K562 (cell line): ENCODE measurements around the gene ZNF474. TPM values are rescaled to one million over a fixed set of nuclear protein-coding genes. Genes with fewer than 3 reads are reported as not detected.

Experiments
- CLOCK ChIP-seq: fragments of 250-450 bp; sonication (Bioruptor Pico); IDR thresholded peaks from 2 replicates; pipeline ENCODE4 v1.4.0; 2020; ENCODE audit warnings: mild to moderate bottlenecking, moderate library complexity, borderline replicate concordance
- FOXJ3 ChIP-seq: sonication (generic); formaldehyde crosslinking; IDR thresholded peaks from 2 replicates; pipeline ENCODE4 v1.4.0; 2020; ENCODE audit warnings: mild to moderate bottlenecking, missing genetic modification reagents
- MYBL2 ChIP-seq, 2 experiments: fragments of 450-650 bp in 1 of 2; sonication (generic) in 1 of 2; formaldehyde crosslinking in 1 of 2; IDR thresholded peaks; 2 replicates each; pipeline versions ENCODE4 v1.6.1 to v1.8.1; 2017 to 2022; ENCODE audit warnings: borderline replicate concordance in 1 of 2, inconsistent platforms in 1 of 2, low read depth in 1 of 2, mild to moderate bottlenecking in 1 of 2, missing genetic modification reagents in 1 of 2, moderate library complexity in 1 of 2
- PTRF ChIP-seq: fragments of 450-650 bp; IDR thresholded peaks from 2 replicates; pipeline ENCODE4 v1.6.1; 2016; ENCODE audit warnings: mild to moderate bottlenecking, missing genetic modification characterization, missing compliant biosample characterization
- RNF2 ChIP-seq: sonication (generic); IDR thresholded peaks from 2 replicates; pipeline ENCODE4 v1.6.1; 2016
- ZNF121 ChIP-seq: sonication (generic); formaldehyde crosslinking; conservative IDR thresholded peaks from 2 replicates; pipeline ENCODE4 v1.8.0; 2022; ENCODE audit warnings: missing genetic modification reagents
- polyA plus RNA-seq, 8 experiments: library from polyadenylated mRNA; depleted of rRNA in 4 of 8; stranded (reverse) in 5 of 8; unstranded in 3 of 8; fragments of >200 nt; fragmentation: Nextera tagmentation in 2 of 8; fragmentation: Illumina TruSeq in 1 of 8; extraction: Ambion mirVana in 2 of 8; extraction: Trizol in 1 of 8; gene quantifications; 2 replicates each; pipeline versions ENCODE4 v1.2.1 to v1.2.3, GENCODE V29; 2011 to 2014; ENCODE audit warnings: inconsistent platforms in 1 of 8, missing spikeins in 1 of 8
- total RNA-seq, 7 experiments: library from RNA; depleted of rRNA in 6 of 7; stranded (reverse); fragments of >200 nt in 6 of 7; fragmentation: Illumina TruSeq in 2 of 7; extraction: Trizol in 2 of 7; gene quantifications; 2 replicates each; pipeline versions ENCODE4 v1.2.1 to v1.2.3, GENCODE V29; 2011 to 2021; ENCODE audit warnings: low replicate concordance in 1 of 7
- TF ChIP-seq, protein P1 (sequence below): sonication (generic); formaldehyde crosslinking; IDR thresholded peaks from 2 replicates; pipeline ENCODE4 v1.8.1; 2023; ENCODE audit warnings: mild to moderate bottlenecking, missing genetic modification reagents
- TF ChIP-seq, protein P2 (sequence below): fragments of 450-650 bp; IDR thresholded peaks from 2 replicates; pipeline ENCODE4 v1.7.1; 2018; ENCODE audit warnings: mild to moderate bottlenecking, low read depth; ENCODE audit not compliant: partially characterized antibody
- TF ChIP-seq, protein P3 (sequence below), 2 experiments: fragments of 450-650 bp; IDR thresholded peaks; 2 replicates each; pipeline ENCODE4 v1.6.1; 2016; ENCODE audit warnings: mild to moderate bottlenecking in 2 of 2, borderline replicate concordance in 1 of 2, low read depth in 1 of 2, moderate library complexity in 1 of 2

ZNF474 gene
- total and polyA plus RNA-seq, 9 of the 15 experiments (the other 6 are each of a cell fraction or from before 2014, with no cell fraction given), result 0.16 to 0.62 (median 0.39) TPM

- TF ChIP-seq, protein P1, sequence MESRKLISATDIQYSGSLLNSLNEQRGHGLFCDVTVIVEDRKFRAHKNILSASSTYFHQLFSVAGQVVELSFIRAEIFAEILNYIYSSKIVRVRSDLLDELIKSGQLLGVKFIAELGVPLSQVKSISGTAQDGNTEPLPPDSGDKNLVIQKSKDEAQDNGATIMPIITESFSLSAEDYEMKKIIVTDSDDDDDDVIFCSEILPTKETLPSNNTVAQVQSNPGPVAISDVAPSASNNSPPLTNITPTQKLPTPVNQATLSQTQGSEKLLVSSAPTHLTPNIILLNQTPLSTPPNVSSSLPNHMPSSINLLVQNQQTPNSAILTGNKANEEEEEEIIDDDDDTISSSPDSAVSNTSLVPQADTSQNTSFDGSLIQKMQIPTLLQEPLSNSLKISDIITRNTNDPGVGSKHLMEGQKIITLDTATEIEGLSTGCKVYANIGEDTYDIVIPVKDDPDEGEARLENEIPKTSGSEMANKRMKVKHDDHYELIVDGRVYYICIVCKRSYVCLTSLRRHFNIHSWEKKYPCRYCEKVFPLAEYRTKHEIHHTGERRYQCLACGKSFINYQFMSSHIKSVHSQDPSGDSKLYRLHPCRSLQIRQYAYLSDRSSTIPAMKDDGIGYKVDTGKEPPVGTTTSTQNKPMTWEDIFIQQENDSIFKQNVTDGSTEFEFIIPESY (CRISPR knock-in tag), result 0 out of 2 replicates have a peak, but pooled peaks have one; percentile 8
- no peak for TF ChIP-seq ZNF121 (CRISPR knock-in tag)
- peak; percentile 79; the same call in 1 of the 2 replicates for TF ChIP-seq RNF2
- peak; percentile 94 for TF ChIP-seq MYBL2 (IDR thresholded peaks at IDR 0.05; ENCODE audit: low read depth)
- TF ChIP-seq MYBL2 (CRISPR knock-in tag; IDR thresholded peaks at IDR 0.05; ENCODE audit: borderline replicate concordance), result no peak
- TF ChIP-seq FOXJ3 (CRISPR knock-in tag), result no peak
- TF ChIP-seq, protein P2, sequence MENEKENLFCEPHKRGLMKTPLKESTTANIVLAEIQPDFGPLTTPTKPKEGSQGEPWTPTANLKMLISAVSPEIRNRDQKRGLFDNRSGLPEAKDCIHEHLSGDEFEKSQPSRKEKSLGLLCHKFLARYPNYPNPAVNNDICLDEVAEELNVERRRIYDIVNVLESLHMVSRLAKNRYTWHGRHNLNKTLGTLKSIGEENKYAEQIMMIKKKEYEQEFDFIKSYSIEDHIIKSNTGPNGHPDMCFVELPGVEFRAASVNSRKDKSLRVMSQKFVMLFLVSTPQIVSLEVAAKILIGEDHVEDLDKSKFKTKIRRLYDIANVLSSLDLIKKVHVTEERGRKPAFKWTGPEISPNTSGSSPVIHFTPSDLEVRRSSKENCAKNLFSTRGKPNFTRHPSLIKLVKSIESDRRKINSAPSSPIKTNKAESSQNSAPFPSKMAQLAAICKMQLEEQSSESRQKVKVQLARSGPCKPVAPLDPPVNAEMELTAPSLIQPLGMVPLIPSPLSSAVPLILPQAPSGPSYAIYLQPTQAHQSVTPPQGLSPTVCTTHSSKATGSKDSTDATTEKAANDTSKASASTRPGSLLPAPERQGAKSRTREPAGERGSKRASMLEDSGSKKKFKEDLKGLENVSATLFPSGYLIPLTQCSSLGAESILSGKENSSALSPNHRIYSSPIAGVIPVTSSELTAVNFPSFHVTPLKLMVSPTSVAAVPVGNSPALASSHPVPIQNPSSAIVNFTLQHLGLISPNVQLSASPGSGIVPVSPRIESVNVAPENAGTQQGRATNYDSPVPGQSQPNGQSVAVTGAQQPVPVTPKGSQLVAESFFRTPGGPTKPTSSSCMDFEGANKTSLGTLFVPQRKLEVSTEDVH, result peak; percentile 98
- TF ChIP-seq, protein P3, sequence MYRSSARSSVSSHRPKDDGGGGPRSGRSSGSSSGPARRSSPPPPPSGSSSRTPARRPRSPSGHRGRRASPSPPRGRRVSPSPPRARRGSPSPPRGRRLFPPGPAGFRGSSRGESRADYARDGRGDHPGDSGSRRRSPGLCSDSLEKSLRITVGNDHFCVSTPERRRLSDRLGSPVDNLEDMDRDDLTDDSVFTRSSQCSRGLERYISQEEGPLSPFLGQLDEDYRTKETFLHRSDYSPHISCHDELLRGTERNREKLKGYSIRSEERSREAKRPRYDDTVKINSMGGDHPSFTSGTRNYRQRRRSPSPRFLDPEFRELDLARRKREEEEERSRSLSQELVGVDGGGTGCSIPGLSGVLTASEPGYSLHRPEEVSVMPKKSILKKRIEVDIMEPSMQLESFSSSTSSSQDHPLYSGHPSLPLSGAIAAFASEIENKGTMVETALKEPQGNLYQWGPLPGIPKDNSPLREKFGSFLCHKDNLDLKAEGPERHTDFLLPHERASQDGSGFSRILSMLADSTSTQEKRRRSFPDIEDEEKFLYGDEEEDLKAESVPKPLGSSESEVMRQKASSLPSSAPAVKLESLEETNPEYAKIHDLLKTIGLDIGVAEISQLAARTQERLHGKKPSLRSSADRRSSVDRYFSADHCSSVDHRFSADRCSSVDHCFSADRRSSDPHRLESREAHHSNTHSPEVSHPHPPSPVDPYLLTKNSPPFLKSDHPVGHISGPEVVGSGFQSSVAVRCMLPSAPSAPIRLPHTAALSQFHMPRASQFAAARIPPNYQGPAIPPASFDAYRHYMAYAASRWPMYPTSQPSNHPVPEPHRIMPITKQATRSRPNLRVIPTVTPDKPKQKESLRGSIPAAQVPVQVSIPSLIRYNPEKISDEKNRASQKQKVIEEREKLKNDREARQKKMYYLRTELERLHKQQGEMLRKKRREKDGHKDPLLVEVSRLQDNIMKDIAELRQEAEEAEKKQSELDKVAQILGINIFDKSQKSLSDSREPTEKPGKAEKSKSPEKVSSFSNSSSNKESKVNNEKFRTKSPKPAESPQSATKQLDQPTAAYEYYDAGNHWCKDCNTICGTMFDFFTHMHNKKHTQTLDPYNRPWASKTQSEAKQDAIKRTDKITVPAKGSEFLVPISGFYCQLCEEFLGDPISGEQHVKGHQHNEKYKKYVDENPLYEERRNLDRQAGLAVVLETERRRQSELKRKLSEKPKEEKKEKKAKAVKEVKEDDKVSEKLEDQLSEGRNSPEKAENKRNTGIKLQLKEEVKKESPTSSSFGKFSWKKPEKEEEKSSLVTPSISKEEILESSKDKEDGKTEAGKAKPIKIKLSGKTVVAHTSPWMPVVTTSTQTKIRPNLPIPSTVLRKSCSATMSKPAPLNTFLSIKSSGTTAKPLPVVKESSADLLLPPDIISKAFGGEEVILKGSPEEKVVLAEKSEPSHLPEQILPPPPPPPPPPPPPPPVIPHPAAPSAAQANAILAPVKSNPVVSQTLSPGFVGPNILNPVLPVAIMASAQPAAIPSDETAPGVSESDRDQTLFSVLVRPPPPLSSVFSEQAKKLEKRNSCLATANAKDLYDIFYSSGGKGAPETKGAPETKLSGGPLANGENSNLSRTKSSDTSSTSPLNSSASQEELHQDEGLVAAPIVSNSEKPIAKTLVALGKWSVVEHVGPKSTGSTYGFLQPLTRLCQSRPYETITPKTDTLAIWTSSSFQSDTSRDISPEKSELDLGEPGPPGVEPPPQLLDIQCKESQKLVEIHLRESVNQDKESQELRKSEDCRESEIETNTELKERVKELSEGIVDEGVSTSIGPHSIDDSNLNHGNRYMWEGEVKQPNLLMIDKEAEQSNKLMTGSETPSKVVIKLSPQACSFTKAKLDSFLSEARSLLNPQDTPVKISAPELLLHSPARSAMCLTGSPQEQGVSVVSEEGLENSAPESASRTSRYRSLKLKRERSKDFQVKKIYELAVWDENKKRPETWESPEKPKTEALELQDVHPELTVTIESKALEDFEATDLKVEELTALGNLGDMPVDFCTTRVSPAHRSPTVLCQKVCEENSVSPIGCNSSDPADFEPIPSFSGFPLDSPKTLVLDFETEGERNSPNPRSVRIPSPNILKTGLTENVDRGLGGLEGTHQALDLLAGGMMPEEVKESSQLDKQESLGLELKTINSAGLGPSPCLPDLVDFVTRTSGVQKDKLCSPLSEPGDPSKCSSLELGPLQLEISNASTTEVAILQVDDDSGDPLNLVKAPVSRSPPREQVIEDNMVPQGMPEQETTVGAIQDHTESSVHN (IDR thresholded peaks at IDR 0.05; ENCODE audit: borderline replicate concordance in 1 of 2, low read depth in 1 of 2), result 0 out of 4 replicates have a peak, but pooled peaks of 1 of the 2 experiments have one; percentile 16
- no peak for TF ChIP-seq PTRF
- TF ChIP-seq CLOCK (CRISPR knock-in tag), result no peak
These were observed 16.4 kb upstream of the ZNF474 start (continued) for GRCh38 chr5:122112733-122113558.
